ENCODE measurements around the gene RBBP8.

GRCh38 chr18:23058746-23059415 is 125.8 kb downstream of the RBBP8 start:
- TF ChIP-seq CTCF (IDR thresholded peaks at IDR 0.05) (no peak), POLR2A (IDR thresholded peaks at IDR 0.05) (no peak)
